Measurements from ENCODE around the gene MGAT5.
A peak's percentile ranks its signal among the peaks of the same experiment; 100 is the strongest.

MGAT5 gene, protein sequence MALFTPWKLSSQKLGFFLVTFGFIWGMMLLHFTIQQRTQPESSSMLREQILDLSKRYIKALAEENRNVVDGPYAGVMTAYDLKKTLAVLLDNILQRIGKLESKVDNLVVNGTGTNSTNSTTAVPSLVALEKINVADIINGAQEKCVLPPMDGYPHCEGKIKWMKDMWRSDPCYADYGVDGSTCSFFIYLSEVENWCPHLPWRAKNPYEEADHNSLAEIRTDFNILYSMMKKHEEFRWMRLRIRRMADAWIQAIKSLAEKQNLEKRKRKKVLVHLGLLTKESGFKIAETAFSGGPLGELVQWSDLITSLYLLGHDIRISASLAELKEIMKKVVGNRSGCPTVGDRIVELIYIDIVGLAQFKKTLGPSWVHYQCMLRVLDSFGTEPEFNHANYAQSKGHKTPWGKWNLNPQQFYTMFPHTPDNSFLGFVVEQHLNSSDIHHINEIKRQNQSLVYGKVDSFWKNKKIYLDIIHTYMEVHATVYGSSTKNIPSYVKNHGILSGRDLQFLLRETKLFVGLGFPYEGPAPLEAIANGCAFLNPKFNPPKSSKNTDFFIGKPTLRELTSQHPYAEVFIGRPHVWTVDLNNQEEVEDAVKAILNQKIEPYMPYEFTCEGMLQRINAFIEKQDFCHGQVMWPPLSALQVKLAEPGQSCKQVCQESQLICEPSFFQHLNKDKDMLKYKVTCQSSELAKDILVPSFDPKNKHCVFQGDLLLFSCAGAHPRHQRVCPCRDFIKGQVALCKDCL

GRCh38 chr2:134253804-134254203 is at the start of gene MGAT5:
Gene MGAT5 (plus strand): TSS chr2:134254072. CDS start chr2:134254404, 332 bp downstream.
- no peak for DNase-seq (ENCODE audit: low read depth in 2 of 2)

DNA sequence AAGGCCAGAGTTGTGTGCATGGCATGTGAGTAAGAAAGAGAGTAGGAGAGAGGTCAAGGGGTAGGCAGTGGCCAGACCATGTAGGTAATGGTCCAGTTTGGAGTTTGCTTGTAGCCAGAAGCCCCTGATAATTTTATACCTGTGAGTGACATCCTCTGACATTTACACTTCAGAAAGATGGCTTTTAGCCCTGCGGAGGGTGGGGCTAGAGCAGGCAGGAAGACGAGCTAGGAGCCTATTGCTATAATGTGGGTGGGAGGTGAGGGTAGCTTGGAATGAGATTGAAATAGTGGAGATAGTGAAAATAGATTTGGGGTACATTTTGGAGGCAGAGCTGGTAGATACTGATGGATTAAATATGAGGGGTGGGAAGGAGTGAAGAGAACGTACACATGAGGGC is 48.8 kb upstream of the MGAT5 start:
- DNase-seq (ENCODE audit: low read depth in 2 of 2) = no peak

GRCh38 chr2:134206031-134206430 is 47.8 kb upstream of the MGAT5 start:
- no peak for DNase-seq (ENCODE audit: low read depth in 2 of 2)

DNA sequence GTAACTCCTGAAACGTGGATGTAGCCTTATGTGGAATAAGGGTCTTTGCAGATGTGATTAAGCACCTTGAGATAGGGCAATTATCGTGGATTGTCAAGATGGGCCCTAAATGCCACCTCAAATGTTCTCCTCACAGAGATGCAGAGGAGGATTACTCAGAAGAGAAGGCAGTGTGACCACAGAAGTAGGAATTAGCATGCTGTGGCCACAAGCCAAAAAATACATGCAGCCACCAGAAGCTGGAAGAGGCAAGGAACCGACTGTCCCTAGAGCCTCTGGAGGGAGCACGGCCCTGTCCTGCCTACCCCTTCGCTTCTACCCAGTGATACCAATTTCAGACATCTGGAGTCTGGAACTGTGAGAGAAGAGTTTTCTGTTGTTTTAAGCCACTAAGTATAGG is 47.3 kb upstream of the MGAT5 start:
- no peak for DNase-seq (ENCODE audit: low read depth in 2 of 2)

DNA sequence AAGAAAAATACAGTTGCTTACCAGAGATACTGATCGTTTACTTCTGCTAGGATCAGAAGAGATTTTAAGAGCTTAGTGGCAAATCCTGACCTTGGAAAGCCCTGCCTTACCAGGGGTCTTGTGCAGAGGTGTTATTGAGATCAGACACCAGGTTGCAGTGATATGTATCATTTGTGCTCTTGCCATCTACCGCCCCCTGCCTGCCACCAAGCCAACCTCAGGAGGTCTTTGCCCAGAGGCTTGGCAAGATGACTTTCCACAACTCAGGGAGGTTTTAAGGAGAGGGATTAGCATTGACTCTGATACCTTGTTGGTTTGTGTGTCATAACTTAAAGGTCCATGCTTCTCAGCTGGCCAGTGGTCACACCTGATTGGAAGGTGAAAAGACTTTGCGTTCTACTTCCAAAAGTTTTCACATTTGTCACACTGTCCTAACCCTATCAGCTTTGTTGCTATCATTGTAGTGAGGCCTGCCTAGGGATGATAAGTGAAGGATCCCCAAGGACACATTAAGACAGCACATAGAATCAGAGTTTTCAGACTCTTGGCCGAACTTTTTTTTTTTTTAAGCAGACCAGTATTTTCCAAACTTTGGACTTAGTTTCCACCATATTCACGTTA is 46.2 kb upstream of the MGAT5 start:
- DNase-seq (ENCODE audit: low read depth in 2 of 2) = peak; percentile 41 to 43

GRCh38 chr2:134208825-134209224 is 45.0 kb upstream of the MGAT5 start:
- no peak for DNase-seq (ENCODE audit: low read depth in 2 of 2)

GRCh38 chr2:134212746-134213145 is 41.1 kb upstream of the MGAT5 start:
- DNase-seq (ENCODE audit: low read depth in 2 of 2) = no peak

DNA sequence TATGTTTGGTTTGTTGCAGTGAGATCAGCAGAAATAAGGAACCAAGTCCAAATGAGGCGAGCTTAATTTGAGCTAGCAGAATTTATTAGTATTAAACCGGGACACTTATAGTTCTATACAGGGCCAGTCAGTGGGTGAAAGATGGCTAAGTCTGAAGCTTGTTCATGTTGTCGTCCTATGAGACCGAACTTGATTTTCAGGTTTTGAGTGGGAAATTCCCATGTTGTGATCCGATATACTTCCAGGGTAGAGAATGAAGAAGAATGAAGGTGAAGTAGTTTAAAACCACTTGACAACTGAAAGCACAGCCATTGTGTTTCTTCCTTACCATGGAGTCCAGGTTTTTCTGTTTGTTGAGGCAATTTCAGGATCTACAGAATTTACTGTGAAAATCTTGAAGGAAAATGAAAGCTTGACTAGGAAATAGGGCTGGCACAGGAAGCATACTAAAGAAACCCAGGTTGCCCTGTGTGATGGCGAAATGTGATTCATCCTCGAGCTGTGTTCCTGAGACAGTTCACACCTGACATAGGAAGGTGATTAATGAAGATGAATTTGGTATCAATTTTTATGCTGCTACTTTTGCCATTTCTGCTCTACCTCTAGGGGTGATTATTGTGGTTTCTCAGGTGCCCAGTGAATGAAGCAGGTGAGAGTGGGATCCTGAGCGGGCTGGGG is 37.6 kb upstream of the MGAT5 start:
- DNase-seq (ENCODE audit: low read depth in 2 of 2) = no peak

DNA sequence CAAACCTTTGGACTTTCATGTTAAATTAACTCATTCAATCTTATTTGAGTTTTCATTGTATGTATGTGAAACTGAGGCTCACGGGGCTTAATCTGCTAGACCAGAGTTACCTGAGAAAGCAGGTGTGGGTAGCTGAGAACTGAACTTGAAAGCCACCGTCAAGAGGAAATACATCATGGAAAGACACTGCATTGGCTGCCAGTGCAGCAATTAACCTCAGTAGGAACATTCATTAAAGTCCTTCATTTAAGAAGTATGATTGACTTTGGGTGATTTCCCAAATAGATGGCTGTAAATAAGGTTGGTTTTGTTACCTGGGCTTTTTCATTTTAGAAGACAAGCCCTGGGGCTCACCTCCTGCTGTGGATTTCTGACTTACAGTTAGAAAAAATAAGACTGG is 36.5 kb upstream of the MGAT5 start:
- DNase-seq (ENCODE audit: low read depth in 2 of 2) = no peak

DNA sequence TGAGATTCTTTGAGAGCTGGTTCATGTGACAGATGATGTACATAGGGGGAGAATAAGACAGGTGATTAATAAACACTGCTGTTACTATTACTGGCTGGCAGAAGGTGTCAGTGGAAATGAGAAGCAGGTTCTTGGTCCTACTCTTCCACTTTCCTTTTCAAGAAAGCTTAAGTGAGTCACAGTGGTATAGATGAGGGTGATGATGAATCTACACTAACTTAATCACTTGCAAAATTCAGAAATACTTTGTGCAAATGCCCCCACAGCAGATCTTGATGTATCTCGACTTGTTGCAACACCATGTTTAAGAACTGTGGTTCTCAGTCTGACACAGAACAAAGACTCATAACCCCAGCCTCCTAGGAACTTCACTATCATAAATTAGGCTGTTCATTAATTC is 35.9 kb upstream of the MGAT5 start:
- DNase-seq (ENCODE audit: low read depth in 2 of 2) = peak in 1 of 2 donors; percentile 31

DNA sequence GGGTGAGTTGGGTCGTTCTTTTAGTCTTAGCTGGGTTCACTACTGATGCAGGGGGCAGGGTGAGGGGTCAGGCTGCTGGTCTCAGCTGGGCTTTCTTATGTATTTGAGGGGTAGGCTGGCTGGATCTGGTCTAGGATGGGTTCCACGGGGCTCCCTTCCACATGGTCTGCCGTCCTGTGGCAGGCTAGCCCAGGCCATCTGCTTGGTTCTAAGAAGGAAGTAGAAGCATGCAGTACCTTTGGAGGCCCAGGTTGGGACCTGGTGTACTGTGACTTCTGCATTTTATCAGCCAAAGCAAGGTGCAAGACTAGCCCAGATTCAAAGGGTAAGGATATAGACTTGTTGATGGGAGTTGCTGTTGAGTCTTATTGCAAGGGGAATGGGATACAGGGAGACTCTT is 35.5 kb upstream of the MGAT5 start:
- no peak for DNase-seq (ENCODE audit: low read depth in 2 of 2)

GRCh38 chr2:134218930-134219658 is 34.8 kb upstream of the MGAT5 start:
- DNase-seq (ENCODE audit: low read depth in 2 of 2) = no peak

DNA sequence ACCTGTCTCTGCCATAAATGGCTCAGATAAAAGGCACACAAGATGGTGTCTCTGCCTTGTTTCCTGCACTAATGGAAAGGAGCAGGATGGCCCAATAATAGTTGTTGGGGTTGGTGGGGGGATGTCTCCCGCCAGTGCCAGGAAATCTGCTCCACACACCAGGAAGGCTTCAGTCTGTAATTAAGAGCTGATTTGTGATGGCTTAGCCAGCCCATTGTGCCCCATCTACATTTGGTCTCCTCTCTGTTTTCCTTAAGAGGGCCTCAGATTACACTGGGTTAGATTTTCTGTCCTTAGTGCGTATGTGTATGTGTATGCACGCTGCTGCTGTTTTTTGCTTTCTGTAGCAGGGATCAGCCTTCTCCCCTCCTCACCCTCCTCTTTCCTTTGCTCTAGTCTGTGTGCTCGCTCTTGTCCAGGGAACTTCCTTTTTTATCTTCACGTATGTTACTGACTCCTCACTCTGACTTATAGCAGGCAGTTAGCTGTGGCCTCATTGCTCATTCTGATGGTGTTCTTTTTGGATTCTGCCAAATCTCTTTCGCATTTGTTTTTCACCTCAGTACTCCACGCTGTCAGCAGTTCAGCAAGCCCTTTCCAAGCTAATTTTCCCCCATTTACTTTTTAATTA is 33.4 kb upstream of the MGAT5 start:
- no peak for DNase-seq (ENCODE audit: low read depth in 2 of 2)

- no peak for DNase-seq (ENCODE audit: low read depth in 2 of 2)
Measured at GRCh38 chr2:134224005-134224404, 29.9 kb upstream of the MGAT5 start.

DNA sequence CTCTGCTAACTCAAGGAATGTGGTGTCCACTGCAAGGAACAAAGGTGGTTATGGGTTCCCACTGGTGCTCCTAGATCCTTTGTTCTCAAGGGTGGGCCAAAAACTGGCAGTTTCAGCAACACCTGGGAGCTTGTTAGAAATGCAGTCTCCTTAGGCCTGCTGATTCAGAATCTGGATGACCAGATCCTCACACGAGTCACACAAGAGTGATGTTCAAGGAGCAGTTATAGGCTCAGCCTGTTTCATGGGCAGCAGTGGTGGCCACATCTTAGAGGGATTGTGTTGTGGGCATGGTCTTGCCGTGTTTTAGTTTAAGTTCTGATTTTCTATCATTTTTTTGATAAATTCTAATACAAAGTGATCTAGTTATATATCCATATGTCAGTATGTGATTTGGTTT is 28.7 kb upstream of the MGAT5 start:
- DNase-seq (ENCODE audit: low read depth in 2 of 2) = no peak

GRCh38 chr2:134225841-134226240 is 28.0 kb upstream of the MGAT5 start:
- no peak for DNase-seq (ENCODE audit: low read depth in 2 of 2)

- DNase-seq (ENCODE audit: low read depth in 2 of 2) = no peak
Measured at GRCh38 chr2:134226601-134227000, 27.3 kb upstream of the MGAT5 start.

DNA sequence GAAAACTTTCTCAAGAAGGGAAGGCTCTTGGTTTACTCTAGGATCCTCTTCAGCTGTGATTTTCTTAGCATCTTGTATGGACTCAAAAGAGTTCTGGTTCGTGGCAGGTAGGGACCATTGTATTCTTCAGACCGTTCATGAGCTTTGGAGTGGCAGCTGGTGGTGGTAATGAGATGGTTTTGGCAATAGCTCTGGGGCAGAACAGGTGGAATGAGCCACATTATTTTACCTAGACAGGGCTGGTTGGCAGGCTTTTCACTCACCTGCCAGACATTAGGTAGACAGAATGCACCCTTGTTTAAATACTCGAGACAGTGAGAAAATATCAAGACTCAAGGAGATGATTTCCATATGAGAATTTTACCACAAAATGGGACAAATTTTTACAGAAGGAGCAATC is 26.2 kb upstream of the MGAT5 start:
- no peak for DNase-seq (ENCODE audit: low read depth in 2 of 2)

DNA sequence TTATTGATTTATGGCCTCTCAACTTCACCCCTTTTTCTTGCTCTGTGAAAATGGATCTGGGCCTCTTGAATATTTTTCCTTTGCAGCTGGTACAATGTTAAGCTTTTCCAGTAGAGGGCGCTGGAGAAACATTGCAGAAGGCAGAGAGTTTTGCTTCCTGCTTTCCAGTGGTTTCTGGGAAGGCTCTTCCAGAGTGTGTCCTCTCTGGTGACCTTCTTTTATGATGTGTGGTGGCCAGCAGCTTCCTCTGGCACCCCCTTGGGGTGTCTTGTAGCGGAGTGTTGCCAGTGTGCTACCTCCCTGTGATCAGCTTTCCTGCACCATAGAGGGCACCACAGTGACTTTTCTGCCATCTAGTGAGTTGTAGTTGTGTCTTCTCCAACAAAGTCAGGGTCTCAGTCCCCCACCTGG is 25.4 kb upstream of the MGAT5 start:
- DNase-seq (ENCODE audit: low read depth in 2 of 2) = no peak

GRCh38 chr2:134229540-134229939 is 24.3 kb upstream of the MGAT5 start:
- no peak for DNase-seq (ENCODE audit: low read depth in 2 of 2)

DNA sequence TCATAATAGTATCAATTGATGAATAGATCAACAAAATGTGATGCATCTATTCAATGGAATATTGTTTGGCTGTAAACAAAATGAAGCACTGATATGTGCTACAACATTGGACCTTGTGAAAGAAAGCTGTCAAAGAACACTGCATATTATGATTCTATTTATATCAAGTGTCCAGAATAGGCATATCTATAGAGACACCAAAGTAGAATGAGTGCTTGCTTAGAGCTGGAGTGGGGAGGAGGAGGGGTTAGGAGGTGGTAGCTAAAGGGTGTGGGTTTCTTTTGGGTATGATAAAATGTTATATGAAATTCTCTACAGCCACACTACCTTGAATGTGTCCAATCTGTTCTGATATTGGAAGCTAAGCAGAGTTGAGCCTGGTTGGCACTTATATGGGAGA is 23.0 kb upstream of the MGAT5 start:
- DNase-seq (ENCODE audit: low read depth in 2 of 2) = no peak
